ENCODE measurements around the gene GRK5. TPM values are rescaled to one million over a fixed set of nuclear protein-coding genes. Genes with fewer than 3 reads are reported as not detected.

GRK5 gene
- total RNA-seq, 1 experiment from 2014 or later = 2.3 TPM

GRCh38 chr10:119470920-119471702 is 263.7 kb downstream of the GRK5 start (continued):
- TF ChIP-seq FOXP4 (CRISPR knock-in tag; IDR thresholded peaks at IDR 0.05) (no peak), OVOL2 (CRISPR knock-in tag; IDR thresholded peaks at IDR 0.05; ENCODE audit: borderline replicate concordance) (no peak)

GRCh38 chr10:119473771-119474170 is 266.4 kb downstream of the GRK5 start:
- no peak overlapping the region for H3K27ac Mint-ChIP-seq
- no peak for DNase-seq (ENCODE audit: low spot score)
- H3K27me3 Mint-ChIP-seq (ENCODE audit: low read depth) = peaks cover 58% of the 10 kb centered on the region
- POLR2A ChIA-PET = no interaction called here
- H3K9me3 Mint-ChIP-seq = peaks cover 7% of the 10 kb centered on the region
- TF ChIP-seq PRDM15 (CRISPR knock-in tag; IDR thresholded peaks at IDR 0.05) = no peak
- TF ChIP-seq, protein P1, sequence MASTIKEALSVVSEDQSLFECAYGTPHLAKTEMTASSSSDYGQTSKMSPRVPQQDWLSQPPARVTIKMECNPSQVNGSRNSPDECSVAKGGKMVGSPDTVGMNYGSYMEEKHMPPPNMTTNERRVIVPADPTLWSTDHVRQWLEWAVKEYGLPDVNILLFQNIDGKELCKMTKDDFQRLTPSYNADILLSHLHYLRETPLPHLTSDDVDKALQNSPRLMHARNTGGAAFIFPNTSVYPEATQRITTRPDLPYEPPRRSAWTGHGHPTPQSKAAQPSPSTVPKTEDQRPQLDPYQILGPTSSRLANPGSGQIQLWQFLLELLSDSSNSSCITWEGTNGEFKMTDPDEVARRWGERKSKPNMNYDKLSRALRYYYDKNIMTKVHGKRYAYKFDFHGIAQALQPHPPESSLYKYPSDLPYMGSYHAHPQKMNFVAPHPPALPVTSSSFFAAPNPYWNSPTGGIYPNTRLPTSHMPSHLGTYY (CRISPR knock-in tag; IDR thresholded peaks at IDR 0.05) = no peak
- no peak for TF ChIP-seq SP1 (CRISPR knock-in tag; conservative IDR thresholded peaks at IDR 0.05)
- no peak for TF ChIP-seq GABPB1 (CRISPR knock-in tag; IDR thresholded peaks at IDR 0.05)
- no peak overlapping the region for H3K4me3 Mint-ChIP-seq
- ATAC-seq = no peak
- no peaks in the 10 kb centered on the region for H3K36me3 Mint-ChIP-seq
- CTCF ChIA-PET = no interaction called here
- peaks cover 9% of the 10 kb centered on the region for H3K4me1 Mint-ChIP-seq

DNA sequence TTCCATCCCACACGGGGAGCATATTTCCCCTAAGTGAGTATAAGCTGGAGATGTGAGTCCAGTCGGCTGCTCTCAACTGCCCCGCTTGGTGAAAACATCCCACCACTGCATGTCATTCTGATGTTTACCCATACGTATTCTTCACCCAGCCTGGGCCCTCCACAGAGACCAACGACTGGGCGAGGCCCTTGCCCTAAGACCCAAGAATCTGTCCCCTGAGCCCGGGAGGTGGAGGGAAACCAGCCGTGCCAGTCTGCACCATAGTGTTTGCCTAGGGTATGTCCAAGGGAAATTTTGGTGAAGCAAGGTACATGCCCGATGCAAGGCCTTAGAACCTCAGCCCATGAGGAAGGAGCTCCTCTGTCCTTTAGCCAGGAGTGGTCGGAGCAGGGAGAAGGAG is 267.2 kb downstream of the GRK5 start:
- ChIA-PET POLR2A (no interaction called here), CTCF (no interaction called here)
- H3K27me3 Mint-ChIP-seq (ENCODE audit: low read depth) = peaks cover 66% of the 10 kb centered on the region
- DNase-seq (ENCODE audit: low spot score) = no peak
- H3K9me3 Mint-ChIP-seq = peaks cover 7% of the 10 kb centered on the region
- ATAC-seq = no peak
- H3K4me1 Mint-ChIP-seq = peaks cover 17% of the 10 kb centered on the region
- H3K4me3 Mint-ChIP-seq = no peak overlapping the region
- H3K36me3 Mint-ChIP-seq = no peaks in the 10 kb centered on the region
- H3K27ac Mint-ChIP-seq = no peak overlapping the region
- TF ChIP-seq ZNF416 (CRISPR knock-in tag; IDR thresholded peaks at IDR 0.05) (no peak), ZNF232 (CRISPR knock-in tag; IDR thresholded peaks at IDR 0.05) (no peak), ETV6 (CRISPR knock-in tag; IDR thresholded peaks at IDR 0.05) (no peak), ZNF396 (CRISPR knock-in tag; IDR thresholded peaks at IDR 0.05; ENCODE audit: borderline replicate concordance) (no peak), NFYB (CRISPR knock-in tag; conservative IDR thresholded peaks at IDR 0.05; ENCODE audit: low read depth) (no peak), TP53 (CRISPR knock-in tag; IDR thresholded peaks at IDR 0.05) (no peak), ATF2 (CRISPR knock-in tag; IDR thresholded peaks at IDR 0.05; ENCODE audit: borderline replicate concordance, low read depth) (no peak), ZNF425 (CRISPR knock-in tag; conservative IDR thresholded peaks at IDR 0.05) (no peak)
- TF ChIP-seq, protein P2, sequence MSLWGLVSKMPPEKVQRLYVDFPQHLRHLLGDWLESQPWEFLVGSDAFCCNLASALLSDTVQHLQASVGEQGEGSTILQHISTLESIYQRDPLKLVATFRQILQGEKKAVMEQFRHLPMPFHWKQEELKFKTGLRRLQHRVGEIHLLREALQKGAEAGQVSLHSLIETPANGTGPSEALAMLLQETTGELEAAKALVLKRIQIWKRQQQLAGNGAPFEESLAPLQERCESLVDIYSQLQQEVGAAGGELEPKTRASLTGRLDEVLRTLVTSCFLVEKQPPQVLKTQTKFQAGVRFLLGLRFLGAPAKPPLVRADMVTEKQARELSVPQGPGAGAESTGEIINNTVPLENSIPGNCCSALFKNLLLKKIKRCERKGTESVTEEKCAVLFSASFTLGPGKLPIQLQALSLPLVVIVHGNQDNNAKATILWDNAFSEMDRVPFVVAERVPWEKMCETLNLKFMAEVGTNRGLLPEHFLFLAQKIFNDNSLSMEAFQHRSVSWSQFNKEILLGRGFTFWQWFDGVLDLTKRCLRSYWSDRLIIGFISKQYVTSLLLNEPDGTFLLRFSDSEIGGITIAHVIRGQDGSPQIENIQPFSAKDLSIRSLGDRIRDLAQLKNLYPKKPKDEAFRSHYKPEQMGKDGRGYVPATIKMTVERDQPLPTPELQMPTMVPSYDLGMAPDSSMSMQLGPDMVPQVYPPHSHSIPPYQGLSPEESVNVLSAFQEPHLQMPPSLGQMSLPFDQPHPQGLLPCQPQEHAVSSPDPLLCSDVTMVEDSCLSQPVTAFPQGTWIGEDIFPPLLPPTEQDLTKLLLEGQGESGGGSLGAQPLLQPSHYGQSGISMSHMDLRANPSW (CRISPR knock-in tag; conservative IDR thresholded peaks at IDR 0.05; ENCODE audit: low read depth) = no peak
- TF ChIP-seq, protein P3, sequence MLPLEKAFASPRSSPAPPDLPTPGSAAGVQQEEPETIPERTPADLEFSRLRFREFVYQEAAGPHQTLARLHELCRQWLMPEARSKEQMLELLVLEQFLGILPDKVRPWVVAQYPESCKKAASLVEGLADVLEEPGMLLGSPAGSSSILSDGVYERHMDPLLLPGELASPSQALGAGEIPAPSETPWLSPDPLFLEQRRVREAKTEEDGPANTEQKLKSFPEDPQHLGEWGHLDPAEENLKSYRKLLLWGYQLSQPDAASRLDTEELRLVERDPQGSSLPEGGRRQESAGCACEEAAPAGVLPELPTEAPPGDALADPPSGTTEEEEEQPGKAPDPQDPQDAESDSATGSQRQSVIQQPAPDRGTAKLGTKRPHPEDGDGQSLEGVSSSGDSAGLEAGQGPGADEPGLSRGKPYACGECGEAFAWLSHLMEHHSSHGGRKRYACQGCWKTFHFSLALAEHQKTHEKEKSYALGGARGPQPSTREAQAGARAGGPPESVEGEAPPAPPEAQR (CRISPR knock-in tag; IDR thresholded peaks at IDR 0.05) = no peak
- TF ChIP-seq, protein P4, sequence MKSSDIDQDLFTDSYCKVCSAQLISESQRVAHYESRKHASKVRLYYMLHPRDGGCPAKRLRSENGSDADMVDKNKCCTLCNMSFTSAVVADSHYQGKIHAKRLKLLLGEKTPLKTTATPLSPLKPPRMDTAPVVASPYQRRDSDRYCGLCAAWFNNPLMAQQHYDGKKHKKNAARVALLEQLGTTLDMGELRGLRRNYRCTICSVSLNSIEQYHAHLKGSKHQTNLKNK (CRISPR knock-in tag; IDR thresholded peaks at IDR 0.05) = no peak
